ENCODE data around the gene GBP6.
"Not testable (repeated sequence)": the region's sequence is repeated elsewhere in the genome, so short reads cannot be mapped to it uniquely, and the experiment has no call there.

The GBP6 gene, protein sequence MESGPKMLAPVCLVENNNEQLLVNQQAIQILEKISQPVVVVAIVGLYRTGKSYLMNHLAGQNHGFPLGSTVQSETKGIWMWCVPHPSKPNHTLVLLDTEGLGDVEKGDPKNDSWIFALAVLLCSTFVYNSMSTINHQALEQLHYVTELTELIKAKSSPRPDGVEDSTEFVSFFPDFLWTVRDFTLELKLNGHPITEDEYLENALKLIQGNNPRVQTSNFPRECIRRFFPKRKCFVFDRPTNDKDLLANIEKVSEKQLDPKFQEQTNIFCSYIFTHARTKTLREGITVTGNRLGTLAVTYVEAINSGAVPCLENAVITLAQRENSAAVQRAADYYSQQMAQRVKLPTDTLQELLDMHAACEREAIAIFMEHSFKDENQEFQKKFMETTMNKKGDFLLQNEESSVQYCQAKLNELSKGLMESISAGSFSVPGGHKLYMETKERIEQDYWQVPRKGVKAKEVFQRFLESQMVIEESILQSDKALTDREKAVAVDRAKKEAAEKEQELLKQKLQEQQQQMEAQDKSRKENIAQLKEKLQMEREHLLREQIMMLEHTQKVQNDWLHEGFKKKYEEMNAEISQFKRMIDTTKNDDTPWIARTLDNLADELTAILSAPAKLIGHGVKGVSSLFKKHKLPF

GRCh38 chr1:89363638-89364536 is at the start of gene GBP6:
Gene GBP6, plus strand, starts transcription at chr1:89364059. Its CDS starts 4,493 bp downstream, at chr1:89368552.
- DNase-seq, result peak; percentile 9

- DNase-seq, result no peak
These were observed 41.5 kb upstream of the GBP6 start for GRCh38 chr1:89322402-89322801.

- no peak for DNase-seq
These were observed 32.0 kb upstream of the GBP6 start for GRCh38 chr1:89331890-89332289.

- no peak for DNase-seq
These were observed 31.4 kb upstream of the GBP6 start for GRCh38 chr1:89332461-89332860.

DNA sequence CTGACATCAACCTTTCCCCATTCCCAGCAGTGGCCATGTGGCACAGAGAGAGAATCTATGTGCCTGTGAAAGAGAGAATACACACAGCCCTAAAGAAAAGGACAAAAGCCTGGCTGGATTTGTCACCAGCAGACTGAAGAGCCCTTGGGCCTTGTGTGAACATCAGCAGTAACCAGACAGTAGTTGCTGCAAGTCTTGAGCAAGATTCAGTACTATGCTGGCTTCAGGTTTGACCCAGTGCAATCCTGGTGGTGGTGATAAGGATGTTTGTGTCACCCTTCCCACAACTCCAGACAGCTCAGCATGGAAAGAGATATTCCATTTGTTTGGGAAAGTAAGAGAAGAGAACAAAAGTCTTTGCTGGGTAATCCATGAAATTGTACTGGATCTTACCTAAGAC is 28.4 kb upstream of the GBP6 start:
- no peak for DNase-seq

GRCh38 chr1:89337903-89338302 is 26.0 kb upstream of the GBP6 start:
- no peak for DNase-seq

DNA sequence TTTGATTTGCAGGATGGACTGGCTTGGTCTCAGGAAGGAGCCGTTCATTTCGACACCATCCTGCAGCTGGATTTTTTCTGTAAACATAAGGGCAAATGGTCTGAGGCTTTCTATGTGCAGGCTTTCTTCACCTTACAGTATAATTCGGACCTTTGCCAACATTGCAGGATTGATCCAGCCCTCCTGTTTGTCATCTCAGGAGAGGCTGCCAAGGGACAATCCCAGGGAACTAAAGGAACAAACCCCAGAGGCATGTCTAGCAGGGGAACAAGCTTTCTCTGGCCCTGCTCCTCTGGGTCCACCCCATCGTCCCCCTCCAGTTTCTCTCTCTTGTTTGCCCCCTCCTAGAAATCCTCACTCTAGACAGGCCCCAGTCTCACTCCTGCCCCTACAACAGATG is 24.8 kb upstream of the GBP6 start:
- no peak for DNase-seq

- DNase-seq, result not testable (repeated sequence)
These were observed 18.4 kb upstream of the GBP6 start for GRCh38 chr1:89345479-89345878.

DNA sequence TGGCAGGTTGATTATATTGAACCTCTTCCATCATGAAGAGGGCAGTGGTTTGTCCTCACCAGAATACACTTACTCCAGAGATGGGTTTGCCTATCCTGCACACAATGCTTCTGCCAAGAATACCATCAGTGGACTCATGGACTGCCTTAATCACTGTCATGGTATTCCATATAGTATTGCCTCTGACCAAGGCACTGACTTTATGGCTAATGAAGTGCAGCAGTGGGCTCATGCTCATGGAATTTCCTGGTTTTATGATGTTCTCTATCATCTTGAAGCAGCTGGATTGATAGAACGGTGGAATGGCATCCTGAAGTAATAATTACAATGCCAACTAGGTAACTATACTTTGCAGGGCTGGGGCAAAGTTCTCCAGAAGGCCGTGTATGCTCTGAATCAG is 16.6 kb upstream of the GBP6 start:
- no peak for DNase-seq

- DNase-seq, result no peak
These were observed 13.6 kb upstream of the GBP6 start for GRCh38 chr1:89350298-89350697.

- DNase-seq, result no peak
These were observed 12.1 kb upstream of the GBP6 start for GRCh38 chr1:89351597-89352311.

DNA sequence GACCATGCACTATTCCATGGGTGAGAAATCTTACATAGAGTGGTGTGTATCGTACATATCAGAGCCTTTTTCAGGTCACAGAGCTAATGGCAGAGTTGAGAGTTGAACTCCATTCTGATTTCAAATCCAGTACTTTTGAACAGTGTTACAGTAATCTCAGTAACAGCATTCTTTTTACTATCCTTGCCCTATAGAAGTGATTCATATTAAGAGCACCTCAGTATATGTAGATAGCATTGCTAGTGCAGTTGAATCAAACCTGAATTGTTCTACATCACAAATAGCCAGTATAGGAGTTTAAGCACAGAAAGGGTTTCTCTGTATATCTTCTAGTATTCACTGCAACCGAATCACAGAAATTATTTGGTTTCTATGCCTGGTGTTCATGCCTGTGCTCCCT is 11.4 kb upstream of the GBP6 start:
- DNase-seq, result no peak

DNA sequence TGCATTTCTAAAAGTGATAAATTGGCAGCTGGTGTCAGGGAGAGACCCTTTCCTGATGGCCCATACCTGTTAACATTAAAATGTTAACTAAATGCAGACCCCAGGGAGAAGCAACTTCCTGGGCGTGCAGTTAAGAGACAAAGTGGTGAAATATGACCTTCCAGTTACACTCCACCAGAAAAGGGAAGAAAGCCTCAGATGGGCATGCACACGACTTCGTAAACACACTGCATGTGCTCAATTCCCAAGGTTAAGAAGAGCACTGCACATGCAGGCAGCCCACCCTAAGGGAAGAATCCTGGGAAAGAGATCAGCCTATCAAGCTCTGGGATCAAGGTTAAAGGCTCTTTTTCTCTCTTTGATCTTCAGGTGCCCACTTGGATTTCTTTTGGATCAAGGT is 9.7 kb upstream of the GBP6 start:
- DNase-seq, result no peak

DNA sequence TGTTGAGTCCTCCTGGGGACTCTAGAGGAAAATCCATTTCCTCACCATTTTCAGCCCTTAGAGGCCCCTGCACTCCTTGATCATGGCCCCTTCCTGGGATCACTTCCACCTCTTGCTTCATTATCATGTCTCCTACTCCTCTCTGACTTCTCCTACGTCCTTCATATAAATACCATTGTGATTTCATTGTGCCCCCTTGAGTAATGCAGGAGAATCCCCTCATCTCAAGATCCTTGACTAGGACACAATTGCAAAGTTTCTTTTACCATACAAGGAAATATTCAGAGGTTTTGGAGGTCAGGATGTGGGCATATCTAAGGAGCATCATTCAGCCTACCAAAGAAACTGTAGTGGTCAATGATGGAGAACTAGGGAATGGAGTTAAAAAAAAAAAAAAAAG is 8.8 kb upstream of the GBP6 start:
- DNase-seq, result no peak

DNA sequence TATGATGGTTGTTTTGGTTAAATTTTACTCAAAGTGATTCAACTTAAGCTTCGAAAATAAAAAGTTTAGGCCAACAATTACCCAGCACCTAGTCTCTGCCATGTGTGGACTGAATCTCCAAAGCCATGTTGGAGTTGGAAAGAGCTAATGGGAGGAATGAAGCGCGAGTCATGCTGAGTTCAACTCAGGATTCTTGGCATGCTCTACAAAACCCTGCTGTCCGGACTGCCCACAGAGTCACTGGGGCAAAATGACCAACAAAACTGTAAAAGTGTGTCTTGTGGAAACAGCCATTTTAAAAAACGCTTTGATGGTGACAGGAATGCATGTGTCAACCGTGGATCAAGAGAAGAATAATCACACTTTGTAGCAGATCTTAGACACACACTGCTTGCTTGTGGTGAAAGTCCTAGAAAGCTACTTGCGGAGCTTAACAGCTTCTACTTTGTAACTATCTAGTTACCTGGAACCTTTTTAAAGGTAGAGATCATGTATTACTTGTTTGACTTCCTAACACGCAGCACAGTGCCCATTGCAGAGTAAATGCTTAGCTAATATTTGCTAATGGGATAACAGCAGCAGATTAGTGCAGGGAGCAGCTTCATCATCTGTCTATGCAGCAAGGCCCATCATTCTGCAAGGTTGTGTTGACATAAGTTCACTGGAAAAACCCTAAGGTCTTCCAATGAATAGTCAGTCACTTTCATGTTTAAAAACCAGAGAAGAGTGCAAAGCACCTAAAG is 7.0 kb upstream of the GBP6 start:
- no peak for DNase-seq

GRCh38 chr1:89358287-89358893 is 5.5 kb upstream of the GBP6 start:
- peak; percentile 73 for DNase-seq

- no peak for DNase-seq
These were observed 3.1 kb upstream of the GBP6 start for GRCh38 chr1:89360716-89361115.

DNA sequence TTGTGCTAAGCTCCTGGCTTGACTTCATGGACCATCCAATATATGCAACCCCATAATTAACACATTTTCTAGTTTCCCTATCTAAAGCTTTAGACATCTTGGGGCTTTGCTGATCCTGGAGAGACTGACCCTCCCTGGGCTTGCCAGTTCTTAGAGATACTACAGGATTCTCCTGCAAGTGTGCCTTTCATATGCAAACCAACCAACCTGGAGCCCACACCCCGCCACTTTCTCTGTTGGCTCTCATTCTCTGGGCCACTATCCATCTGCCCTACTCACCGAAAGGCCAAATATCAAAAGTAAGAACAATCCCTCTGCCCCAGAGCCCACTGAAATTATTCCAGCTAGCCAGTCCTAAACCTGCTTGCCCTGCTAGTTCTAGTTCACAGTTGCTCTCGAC is 2.2 kb upstream of the GBP6 start:
- DNase-seq, result no peak

- no peak for DNase-seq
These were observed 663 bp upstream of the GBP6 start for GRCh38 chr1:89363196-89363595.

GRCh38 chr1:89364954-89365550 is 1.2 kb downstream of the GBP6 start:
- DNase-seq, result no peak

DNA sequence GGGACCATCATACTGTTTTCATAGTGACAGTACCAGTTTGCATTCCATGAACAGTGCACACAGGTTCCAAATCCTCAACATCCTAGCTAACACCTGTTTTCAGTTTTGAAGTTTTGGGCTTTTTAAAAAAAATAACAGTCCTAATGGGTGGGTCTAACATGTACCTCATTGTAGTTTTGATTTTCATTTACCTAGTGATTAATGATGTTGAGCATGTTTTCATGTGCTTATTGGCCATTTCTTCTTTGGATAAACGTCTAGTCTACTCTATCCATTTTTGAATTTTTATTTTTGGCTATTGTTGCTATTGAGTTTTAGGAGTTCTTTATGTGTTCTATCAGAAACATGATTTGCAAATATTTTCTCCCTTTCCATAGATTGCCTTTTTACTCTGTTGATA is 3.4 kb downstream of the GBP6 start:
- DNase-seq, result no peak

Measured in retina (tissue), 1 donor.